WTC11 (cell line): ENCODE data around the gene CAPN9. TPM values are rescaled to one million over a fixed set of nuclear protein-coding genes. Genes with fewer than 3 reads are reported as not detected.

Experiments
- ATAC-seq: fragments of 200-7000 bp; cut with Tn5 transposase; 2 replicates; pipeline ENCODE4 v1.10.0; 2021; ENCODE audit warnings: mild to moderate bottlenecking, moderate library complexity
- CTCF ChIA-PET: fragments of 300-600 bp; sonication (Branson Sonifier 250); formaldehyde crosslinking; loops from one replicate; lab custom pipeline; 2021; ENCODE audit warnings: antibody characterized with exemption; lab: Charles Lee
- POLR2A ChIA-PET: fragments of 350-600 bp; sonication (Branson Sonifier 250); formaldehyde crosslinking; loops from one replicate; lab custom pipeline; 2021; ENCODE audit warnings: antibody characterized with exemption; lab: Charles Lee
- DNase-seq: peaks from one replicate; pipeline ENCODE4 v3.0.0; 2021; ENCODE audit warnings: low spot score
- H3K27ac Mint-ChIP-seq: 2 replicates; pipeline ENCODE4 v1.8.0; 2021; ENCODE audit warnings: mixed read lengths
- H3K27me3 Mint-ChIP-seq: 2 replicates; pipeline ENCODE4 v1.8.0; 2021; ENCODE audit warnings: low read depth, mild to moderate bottlenecking, moderate library complexity, mixed read lengths
- H3K36me3 Mint-ChIP-seq: 2 replicates; pipeline ENCODE4 v1.8.0; 2021; ENCODE audit warnings: mixed read lengths
- H3K4me1 Mint-ChIP-seq: 2 replicates; pipeline ENCODE4 v1.8.0; 2022; ENCODE audit warnings: mixed read lengths
- H3K4me3 Mint-ChIP-seq: 2 replicates; pipeline ENCODE4 v1.8.0; 2021; ENCODE audit warnings: mild to moderate bottlenecking, moderate library complexity, mixed read lengths
- H3K9me3 Mint-ChIP-seq: 2 replicates; pipeline ENCODE4 v1.8.0; 2021; ENCODE audit warnings: mixed read lengths
- CDX4 ChIP-seq: fragments of 250-450 bp; sonication (Bioruptor Pico); IDR thresholded peaks from 2 replicates; pipeline ENCODE4 v1.9.0; 2021; ENCODE audit warnings: moderate library complexity, mild to moderate bottlenecking, inconsistent platforms, borderline replicate concordance
- CREM ChIP-seq: sonication (generic); formaldehyde crosslinking; IDR thresholded peaks from 2 replicates; pipeline ENCODE4 v1.8.1; 2022; ENCODE audit warnings: mild to moderate bottlenecking, missing genetic modification reagents, moderate library complexity
- E2F4 ChIP-seq: sonication (generic); formaldehyde crosslinking; IDR thresholded peaks from 2 replicates; pipeline ENCODE4 v1.8.1; 2022; ENCODE audit warnings: low read depth, mild to moderate bottlenecking, moderate library complexity, missing genetic modification reagents, borderline replicate concordance
- E2F5 ChIP-seq: sonication (generic); formaldehyde crosslinking; IDR thresholded peaks from 2 replicates; pipeline ENCODE4 v1.8.1; 2022; ENCODE audit warnings: mild to moderate bottlenecking, moderate library complexity, missing genetic modification reagents
- ESRRA ChIP-seq: sonication (generic); formaldehyde crosslinking; IDR thresholded peaks from 2 replicates; pipeline ENCODE4 v1.8.1; 2022; ENCODE audit warnings: mild to moderate bottlenecking, missing genetic modification reagents, borderline replicate concordance
- GABPB1 ChIP-seq: sonication (generic); formaldehyde crosslinking; IDR thresholded peaks from 2 replicates; pipeline ENCODE4 v1.8.1; 2023; ENCODE audit warnings: mild to moderate bottlenecking, missing genetic modification reagents
- GTF2I ChIP-seq: fragments of 250-450 bp; sonication (Bioruptor Pico); conservative IDR thresholded peaks from 2 replicates; pipeline ENCODE4 v1.4.0; 2021; ENCODE audit warnings: mild to moderate bottlenecking
- JUN ChIP-seq: sonication (generic); formaldehyde crosslinking; IDR thresholded peaks from 2 replicates; pipeline ENCODE4 v1.8.0; 2023; ENCODE audit warnings: mild to moderate bottlenecking, missing genetic modification reagents
- KAT7 ChIP-seq: sonication (generic); formaldehyde crosslinking; IDR thresholded peaks from 2 replicates; pipeline ENCODE4 v1.8.1; 2023; ENCODE audit warnings: missing genetic modification reagents, mild to moderate bottlenecking, borderline replicate concordance
- PRDM15 ChIP-seq: sonication (generic); formaldehyde crosslinking; IDR thresholded peaks from 2 replicates; pipeline ENCODE4 v1.8.0; 2022; ENCODE audit warnings: missing genetic modification reagents
- SOX15 ChIP-seq: fragments of 250-450 bp; sonication (Bioruptor Pico); IDR thresholded peaks from 2 replicates; pipeline ENCODE4 v1.9.0; 2021; ENCODE audit warnings: mild to moderate bottlenecking
- ZNF121 ChIP-seq: sonication (generic); formaldehyde crosslinking; IDR thresholded peaks from 2 replicates; pipeline ENCODE4 v1.8.0; 2023; ENCODE audit warnings: missing genetic modification reagents
- ZNF416 ChIP-seq: fragments of 250-450 bp; sonication (Bioruptor Pico); IDR thresholded peaks from 2 replicates; pipeline ENCODE4 v1.9.0; 2021; ENCODE audit warnings: mild to moderate bottlenecking, inconsistent platforms
- ZNF512 ChIP-seq: sonication (generic); formaldehyde crosslinking; IDR thresholded peaks from 2 replicates; pipeline ENCODE4 v1.8.1; 2022; ENCODE audit warnings: missing genetic modification reagents, borderline replicate concordance
- ZNF532 ChIP-seq: fragments of 250-450 bp; sonication (Bioruptor Pico); IDR thresholded peaks from 2 replicates; pipeline ENCODE4 v1.9.0; 2021; ENCODE audit warnings: mild to moderate bottlenecking, borderline replicate concordance
- total RNA-seq: library from RNA; stranded (reverse); gene quantifications from 3 replicates; pipeline ENCODE4 v1.2.3, GENCODE V29; 2021

The CAPN9 gene
- total RNA-seq, 1 experiment from 2014 or later: not detected

- no peak for TF ChIP-seq ZNF121 (CRISPR knock-in tag)
- no peak for TF ChIP-seq E2F5 (CRISPR knock-in tag)
- TF ChIP-seq CDX4 (CRISPR knock-in tag): no peak
- TF ChIP-seq ZNF416: no peak
- TF ChIP-seq ESRRA: no peak
- TF ChIP-seq GABPB1 (CRISPR knock-in tag): 0 out of 2 replicates have a peak, but pooled peaks have one; percentile 10
- TF ChIP-seq GTF2I (CRISPR knock-in tag): no peak
- CTCF ChIA-PET: interaction anchor here (0.6 to 1.8 kb wide), 10 partner anchors 9 to 413 kb away, joined by 3 to 9 read pairs (median 3); partner anchors contain the start of genes ARV1 and TTC13
- no peaks in the 10 kb centered on the region for H3K4me1 Mint-ChIP-seq
Observed at GRCh38 chr1:230797942-230798365, 50.8 kb downstream of the CAPN9 start.

GRCh38 chr1:230798491-230798890 is 51.3 kb downstream of the CAPN9 start:
- peaks cover 61% of the 10 kb centered on the region for H3K27me3 Mint-ChIP-seq
- TF ChIP-seq CREM (no peak), PRDM15 (CRISPR knock-in tag) (no peak), ZNF512 (no peak), KAT7 (CRISPR knock-in tag) (no peak), E2F4 (CRISPR knock-in tag) (no peak), SOX15 (no peak), E2F5 (CRISPR knock-in tag) (no peak), ZNF532 (CRISPR knock-in tag) (no peak), JUN (CRISPR knock-in tag) (no peak)
- TF ChIP-seq, all 79 proteins: peak for 0

More at GRCh38 chr1:230797942-230798365, 50.8 kb downstream of the CAPN9 start:
- H3K27me3 Mint-ChIP-seq: peaks cover 63% of the 10 kb centered on the region
- POLR2A ChIA-PET: no interaction called here
- no peak overlapping the region for H3K4me3 Mint-ChIP-seq
- H3K36me3 Mint-ChIP-seq: no peaks in the 10 kb centered on the region
- H3K9me3 Mint-ChIP-seq: no peaks in the 10 kb centered on the region
- peak; percentile 95 for ATAC-seq
- no peak overlapping the region for H3K27ac Mint-ChIP-seq
- DNase-seq: peak; percentile 62

More at GRCh38 chr1:230798491-230798890, 51.3 kb downstream of the CAPN9 start:
- CTCF ChIA-PET: interaction anchor here (0.6 to 1.8 kb wide), 5 partner anchors 32 to 413 kb away, joined by 3 to 9 read pairs (median 4); partner anchors contain the start of genes ARV1 and TTC13
- ATAC-seq: no peak
- H3K36me3 Mint-ChIP-seq: no peaks in the 10 kb centered on the region
- no peak for DNase-seq
- H3K4me1 Mint-ChIP-seq: no peaks in the 10 kb centered on the region
- H3K27ac Mint-ChIP-seq: no peak overlapping the region
- no peaks in the 10 kb centered on the region for H3K9me3 Mint-ChIP-seq
- POLR2A ChIA-PET: no interaction called here
- no peak overlapping the region for H3K4me3 Mint-ChIP-seq
